Body of pancreas (tissue), 4 donors: ENCODE data around the gene LRIG1. TPM values are rescaled to one million over a fixed set of nuclear protein-coding genes. Genes with fewer than 3 reads are reported as not detected.

ENCODE experiments used
- ATAC-seq: fragments of 150-250 bp; one replicate; pipeline ENCODE4 v1.9.1; 2016
- DNase-seq, 4 donors: peaks; one replicate each; pipeline ENCODE4 v3.0.0-alpha.2; 2019
- H3K27ac ChIP-seq, 4 donors: fragments of 200-600 bp; sonication (generic); 1 replicate in 3 of 4; 2 replicates in 1 of 4; pipeline versions ENCODE4 v1.5.1 to v1.6.1; 2016 to 2019; ENCODE audit warnings: mild to moderate bottlenecking in 1 of 4, mixed read lengths in 1 of 4, moderate library complexity in 1 of 4
- H3K27me3 ChIP-seq, 2 donors: fragments of 200-600 bp; sonication (generic); one replicate each; pipeline ENCODE4 v1.6.0; 2016; ENCODE audit warnings: mild to moderate bottlenecking in 1 of 2
- H3K36me3 ChIP-seq, 2 donors: fragments of 200-600 bp; sonication (generic); replicated peaks in 1 of 2; 2 replicates each; pipeline ENCODE4 v1.5.1; 2016; ENCODE audit warnings: low read depth in 2 of 2; ENCODE audit not compliant: insufficient read depth in 1 of 2
- H3K4me1 ChIP-seq: fragments of 200-600 bp; sonication (generic); one replicate; pipeline ENCODE4 v1.6.0; 2016
- H3K4me3 ChIP-seq, 2 donors: fragments of 200-600 bp; sonication (generic); 1 replicate in 1 of 2; 2 replicates in 1 of 2; pipeline ENCODE4 v1.5.1; 2016 to 2019
- H3K9me3 ChIP-seq, 3 donors: fragments of 200-600 bp; sonication (generic); 1 replicate in 2 of 3; 2 replicates in 1 of 3; pipeline ENCODE4 v1.5.1; 2016
- POLR2A ChIP-seq, 3 donors: fragments of 450-650 bp; IDR thresholded peaks; one replicate each; pipeline ENCODE4 v1.6.1; 2016; ENCODE audit warnings: antibody characterized with exemption in 3 of 3, mild to moderate bottlenecking in 2 of 3
- WGBS, 2 donors: methylation state at CpG; one replicate each; pipeline ENCODE4 v1.1.5; 2017; 5-methylcytosine and 5-hydroxymethylcytosine counted together
- intact Hi-C: fragments of 100-400 bp; cut with DNase I; formaldehyde crosslinking; loops from one replicate; pipeline ENCODE4 v1.15.1; 2023
- total RNA-seq, 2 donors: library from RNA; depleted of rRNA; stranded (reverse); fragments of >200 nt; gene quantifications; one replicate each; pipeline ENCODE4 v1.1.0, GENCODE V29; 2016
- TF ChIP-seq, protein P1 (sequence below), 7 experiments: fragments of 450-650 bp in 4 of 7; fragments of 200-600 bp in 3 of 7; sonication (generic) in 3 of 7; IDR thresholded peaks; one replicate each; pipeline ENCODE4 v1.5.1; 2016 to 2019; ENCODE audit warnings: antibody characterized with exemption in 7 of 7

Gene LRIG1
- total RNA-seq, 2 donors from 2014 or later, result 111 to 114 TPM

GRCh38 chr3:66427951-66428474 is 72.8 kb downstream of the LRIG1 start:
- H3K27me3 ChIP-seq, result no peaks in the 10 kb centered on the region
- H3K4me3 ChIP-seq, result no peak overlapping the region
- peaks cover 99% of the 10 kb centered on the region for H3K4me1 ChIP-seq
- H3K36me3 ChIP-seq, result no peaks in the 10 kb centered on the region
- ATAC-seq, result no peak
- 32 to 38% methylated on average over 5 of the region's 5 CpGs for WGBS, 2 donors
- H3K9me3 ChIP-seq, result no peaks in the 10 kb centered on the region
- intact Hi-C loops, result no loop called here
- no peak for TF ChIP-seq POLR2A (IDR thresholded peaks at IDR 0.05)
- TF ChIP-seq, protein P1, sequence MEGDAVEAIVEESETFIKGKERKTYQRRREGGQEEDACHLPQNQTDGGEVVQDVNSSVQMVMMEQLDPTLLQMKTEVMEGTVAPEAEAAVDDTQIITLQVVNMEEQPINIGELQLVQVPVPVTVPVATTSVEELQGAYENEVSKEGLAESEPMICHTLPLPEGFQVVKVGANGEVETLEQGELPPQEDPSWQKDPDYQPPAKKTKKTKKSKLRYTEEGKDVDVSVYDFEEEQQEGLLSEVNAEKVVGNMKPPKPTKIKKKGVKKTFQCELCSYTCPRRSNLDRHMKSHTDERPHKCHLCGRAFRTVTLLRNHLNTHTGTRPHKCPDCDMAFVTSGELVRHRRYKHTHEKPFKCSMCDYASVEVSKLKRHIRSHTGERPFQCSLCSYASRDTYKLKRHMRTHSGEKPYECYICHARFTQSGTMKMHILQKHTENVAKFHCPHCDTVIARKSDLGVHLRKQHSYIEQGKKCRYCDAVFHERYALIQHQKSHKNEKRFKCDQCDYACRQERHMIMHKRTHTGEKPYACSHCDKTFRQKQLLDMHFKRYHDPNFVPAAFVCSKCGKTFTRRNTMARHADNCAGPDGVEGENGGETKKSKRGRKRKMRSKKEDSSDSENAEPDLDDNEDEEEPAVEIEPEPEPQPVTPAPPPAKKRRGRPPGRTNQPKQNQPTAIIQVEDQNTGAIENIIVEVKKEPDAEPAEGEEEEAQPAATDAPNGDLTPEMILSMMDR (IDR thresholded peaks at IDR 0.05), result no peak
- DNase-seq, result no peak
- H3K27ac ChIP-seq, result peak overlapping the region; percentile 74 to 85 (median 77)

DNA sequence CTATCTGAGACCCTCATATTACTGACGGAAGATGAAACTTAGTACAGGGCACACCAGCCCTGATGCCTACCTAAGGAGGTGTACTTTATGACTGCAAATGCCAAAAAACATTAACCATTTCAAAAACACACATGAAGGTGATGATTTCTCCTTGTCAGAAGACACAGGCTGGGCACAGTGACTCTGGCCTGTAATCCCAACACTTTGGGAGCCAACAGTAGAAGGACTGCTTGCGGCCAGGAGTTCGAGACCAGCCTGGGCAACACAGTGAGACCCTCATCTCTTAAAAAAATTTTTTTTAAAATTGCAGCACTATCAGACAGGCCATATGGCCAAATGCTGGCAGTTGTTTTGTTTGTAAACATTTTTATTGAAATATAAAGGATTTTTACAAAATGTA is 73.5 kb downstream of the LRIG1 start:
- Histone ChIP-seq H3K4me3 (no peak overlapping the region), H3K27ac (peak overlapping the region; percentile 75 to 90 (median 82)), H3K27me3 (no peaks in the 10 kb centered on the region), H3K4me1 (peaks cover 92% of the 10 kb centered on the region), H3K36me3 (no peaks in the 10 kb centered on the region), H3K9me3 (no peaks in the 10 kb centered on the region)
- TF ChIP-seq, protein P1 (IDR thresholded peaks at IDR 0.05), result no peak
- TF ChIP-seq POLR2A (IDR thresholded peaks at IDR 0.05), result no peak
- WGBS, 2 donors, result 90 to 92% methylated on average over 3 of the region's 3 CpGs
- intact Hi-C loops, result no loop called here
- ATAC-seq (no peak), DNase-seq (no peak)

GRCh38 chr3:66426135-66426534 is 74.7 kb downstream of the LRIG1 start:
- Histone ChIP-seq H3K36me3 (no peaks in the 10 kb centered on the region), H3K27me3 (no peaks in the 10 kb centered on the region), H3K4me3 (no peak overlapping the region), H3K27ac (peak overlapping the region; percentile 75 to 90 (median 82)), H3K9me3 (peaks cover 0 to 6% (median 0%) of the 10 kb centered on the region in 3 donors), H3K4me1 (peaks cover 80% of the 10 kb centered on the region)
- TF ChIP-seq, protein P1 (IDR thresholded peaks at IDR 0.05), result no peak
- TF ChIP-seq POLR2A (IDR thresholded peaks at IDR 0.05), result no peak
- WGBS, 2 donors, result 64 to 72% methylated on average over 1 of the region's 1 CpG
- ATAC-seq, result no peak
- intact Hi-C loops, result no loop called here
- DNase-seq, result no peak

- Histone ChIP-seq H3K36me3 (no peaks in the 10 kb centered on the region), H3K4me3 (no peak overlapping the region), H3K9me3 (peaks cover 0 to 6% (median 0%) of the 10 kb centered on the region in 3 donors), H3K4me1 (peaks cover 75% of the 10 kb centered on the region), H3K27ac (peak overlapping the region; percentile 75 to 90 (median 82)), H3K27me3 (no peaks in the 10 kb centered on the region)
- WGBS, 2 donors, result 31 to 39% methylated on average over 7 of the region's 7 CpGs
- DNase-seq, result no peak
- peak; percentile 3 for ATAC-seq
- intact Hi-C loops, result no loop called here
- TF ChIP-seq POLR2A (IDR thresholded peaks at IDR 0.05), result no peak
- TF ChIP-seq, protein P1 (IDR thresholded peaks at IDR 0.05), result no peak
Measured at GRCh38 chr3:66425576-66426114, 75.2 kb downstream of the LRIG1 start.

GRCh38 chr3:66425032-66425431 is 75.8 kb downstream of the LRIG1 start:
- ATAC-seq (peak; percentile 77), DNase-seq (peak; percentile 78 to 89 (median 86))
- H3K4me1 ChIP-seq, result peaks cover 71% of the 10 kb centered on the region
- H3K36me3 ChIP-seq, result no peaks in the 10 kb centered on the region
- peaks cover 0 to 6% (median 0%) of the 10 kb centered on the region in 3 donors for H3K9me3 ChIP-seq
- intact Hi-C loops, result no loop called here
- H3K27ac ChIP-seq, result peak overlapping the region; percentile 75 to 90 (median 82)
- TF ChIP-seq POLR2A (IDR thresholded peaks at IDR 0.05), result no peak
- TF ChIP-seq, protein P1 (IDR thresholded peaks at IDR 0.05), result no peak
- H3K27me3 ChIP-seq, result no peaks in the 10 kb centered on the region
- no peak overlapping the region for H3K4me3 ChIP-seq
- 33 to 49% methylated on average over 5 of the region's 5 CpGs for WGBS, 2 donors
